SK-N-SH (cell line): ENCODE data around the gene MRPS35. TPM values are rescaled to one million over a fixed set of nuclear protein-coding genes. Genes with fewer than 3 reads are reported as not detected.

Experiments
- CTCF ChIA-PET: fragments of 300-600, 350-600 bp; formaldehyde crosslinking; extraction: SDS; loops from one replicate; lab custom pipeline; 2021; lab: Yijun Ruan, JAX
- POLR2A ChIA-PET: fragments of 350-600 bp; sonication (Branson Sonifier 250); formaldehyde crosslinking; extraction: SDS; loops from one replicate; lab custom pipeline; 2020; ENCODE audit warnings: antibody characterized with exemption, inconsistent platforms; lab: Yijun Ruan, JAX
- DNase-seq: peaks from one replicate; pipeline ENCODE4 v3.0.0; 2012
- H2AFZ ChIP-seq: fragments of 200-600 bp; sonication (generic); 2 replicates; pipeline ENCODE4 v1.8.1; 2016; ENCODE audit warnings: antibody characterized with exemption, mild to moderate bottlenecking, low read depth
- H3F3A ChIP-seq: fragments of 200-600 bp; sonication (generic); replicated peaks from 2 replicates; pipeline ENCODE3; 2016; ENCODE audit warnings: antibody characterized with exemption, mild to moderate bottlenecking; ENCODE audit not compliant: insufficient read depth
- H3K27ac ChIP-seq, 2 experiments: fragments of 200-500 bp in 1 of 2; fragments of 200-600 bp in 1 of 2; sonication (Bioruptor generic) in 1 of 2; sonication (generic), shearing (Covaris generic) in 1 of 2; 2 replicates each; pipeline versions ENCODE4 v1.5.1 to v1.6.1; 2014 to 2016; ENCODE audit warnings: low read depth in 2 of 2, inconsistent platforms in 1 of 2, low read length in 1 of 2, mild to moderate bottlenecking in 1 of 2, mixed read lengths in 1 of 2
- H3K27me3 ChIP-seq: fragments of 200-600 bp; sonication (generic), shearing (Covaris generic); 2 replicates; pipeline ENCODE4 v1.6.1; 2016; ENCODE audit warnings: mixed run types; ENCODE audit not compliant: insufficient read depth
- H3K36me3 ChIP-seq, 2 experiments: fragments of 200-500 bp in 1 of 2; fragments of 200-600 bp in 1 of 2; sonication (Bioruptor generic) in 1 of 2; sonication (generic) in 1 of 2; replicated peaks in 1 of 2; 2 replicates each; pipeline versions ENCODE3 to v1.5.1; 2014 to 2016; ENCODE audit warnings: low read length in 1 of 2, mild to moderate bottlenecking in 1 of 2; ENCODE audit not compliant: insufficient read depth in 2 of 2, control insufficient read depth in 1 of 2
- H3K4me1 ChIP-seq, 2 experiments: fragments of 200-500 bp in 1 of 2; fragments of 200-600 bp in 1 of 2; sonication (Bioruptor generic) in 1 of 2; sonication (generic), shearing (Covaris generic) in 1 of 2; 2 replicates each; pipeline versions ENCODE4 v1.5.1 to v1.6.1; 2014 to 2016; ENCODE audit warnings: low read depth in 1 of 2, low read length in 1 of 2, mixed run types in 1 of 2; ENCODE audit not compliant: insufficient read depth in 2 of 2, control insufficient read depth in 1 of 2
- H3K4me2 ChIP-seq: fragments of 200-600 bp; sonication (generic), shearing (Covaris generic); 2 replicates; pipeline ENCODE4 v1.6.1; 2017; ENCODE audit warnings: mixed run types
- H3K4me3 ChIP-seq, 2 experiments: fragments of 200-500 bp in 1 of 2; fragments of 200-600 bp in 1 of 2; sonication (Bioruptor generic) in 1 of 2; sonication (generic), shearing (Covaris generic) in 1 of 2; 2 replicates each; pipeline versions ENCODE4 v1.5.1 to v1.8.1; 2014 to 2016; ENCODE audit warnings: low read depth in 2 of 2, inconsistent platforms in 1 of 2, low read length in 1 of 2, mild to moderate bottlenecking in 1 of 2, mixed read lengths in 1 of 2, moderate library complexity in 1 of 2
- H3K79me2 ChIP-seq: fragments of 200-600 bp; sonication (generic); 2 replicates; pipeline ENCODE4 v1.8.1; 2017; ENCODE audit warnings: mild to moderate bottlenecking; ENCODE audit not compliant: insufficient read depth
- H3K9ac ChIP-seq: fragments of 200-600 bp; sonication (generic); 2 replicates; pipeline ENCODE4 v1.6.1; 2017; ENCODE audit warnings: mixed run types
- H3K9me2 ChIP-seq: fragments of 200-600 bp; sonication (generic); 2 replicates; pipeline ENCODE4 v1.6.1; 2017; ENCODE audit warnings: mixed run types
- H3K9me3 ChIP-seq: fragments of 200-600 bp; sonication (generic); 2 replicates; pipeline ENCODE4 v1.6.1; 2017; ENCODE audit warnings: mixed run types, mild to moderate bottlenecking, moderate library complexity
- H4K20me1 ChIP-seq: fragments of 200-600 bp; sonication (generic); 2 replicates; pipeline ENCODE4 v1.6.1; 2017; ENCODE audit warnings: mild to moderate bottlenecking, mixed run types; ENCODE audit not compliant: insufficient read depth
- EP300 ChIP-seq, 2 experiments: IDR thresholded peaks; 2 replicates each; pipeline versions ENCODE4 v1.4.0 to v1.6.1; 2012; ENCODE audit warnings: borderline replicate concordance in 1 of 2, low read depth in 1 of 2, low read length in 1 of 2
- FOXJ3 ChIP-seq: sonication (generic); formaldehyde crosslinking; IDR thresholded peaks from 2 replicates; pipeline ENCODE4 v1.5.1; 2020; ENCODE audit warnings: mild to moderate bottlenecking, missing genetic modification reagents
- FOXM1 ChIP-seq: IDR thresholded peaks from 2 replicates; pipeline ENCODE4 v1.4.0; 2012; ENCODE audit warnings: low read depth, mild to moderate bottlenecking
- GATA2 ChIP-seq: sonication (generic); formaldehyde crosslinking; IDR thresholded peaks from 2 replicates; pipeline ENCODE4 v1.5.0; 2020; ENCODE audit warnings: mild to moderate bottlenecking, missing genetic modification reagents
- MEF2A ChIP-seq: IDR thresholded peaks from 2 replicates; pipeline ENCODE4 v1.4.0; 2012; ENCODE audit warnings: low read depth, borderline replicate concordance
- NFIC ChIP-seq: IDR thresholded peaks from 2 replicates; pipeline ENCODE4 v1.4.0; 2012; ENCODE audit warnings: borderline replicate concordance
- RCOR1 ChIP-seq: fragments of 150-350 bp; IDR thresholded peaks from 2 replicates; pipeline ENCODE4 v1.6.1; 2017; ENCODE audit warnings: antibody characterized with exemption, low read length
- RXRA ChIP-seq: IDR thresholded peaks from 2 replicates; pipeline ENCODE4 v1.4.0; 2012; ENCODE audit warnings: low read depth, mild to moderate bottlenecking, borderline replicate concordance
- TEAD4 ChIP-seq: IDR thresholded peaks from 2 replicates; pipeline ENCODE4 v1.4.0; 2012; ENCODE audit warnings: mild to moderate bottlenecking, borderline replicate concordance; ENCODE audit not compliant: insufficient read depth
- USF1 ChIP-seq: IDR thresholded peaks from 2 replicates; pipeline ENCODE4 v1.4.0; 2012; ENCODE audit warnings: low read depth, borderline replicate concordance
- ZBTB33 ChIP-seq: IDR thresholded peaks from 2 replicates; pipeline ENCODE4 v1.4.0; 2012; ENCODE audit warnings: low read depth, borderline replicate concordance
- WGBS: methylation state at CpG from one replicate; pipeline ENCODE4 v1.1.6; 2017; ENCODE audit warnings: low lambda C conversion rate; 5-methylcytosine and 5-hydroxymethylcytosine counted together
- polyA plus RNA-seq, 3 experiments: library from polyadenylated mRNA; depleted of rRNA; stranded (reverse); fragments of >200 nt; gene quantifications; 2 replicates each; pipeline ENCODE4 v1.2.3, GENCODE V29; 2012
- TF ChIP-seq, protein P1 (sequence below): fragments of 150-350 bp; IDR thresholded peaks from 2 replicates; pipeline ENCODE4 v1.6.1; 2016; ENCODE audit warnings: mild to moderate bottlenecking, low read depth, low read length
- TF ChIP-seq, protein P2 (sequence below): IDR thresholded peaks from 2 replicates; pipeline ENCODE4; 2012

Gene MRPS35
- polyA plus RNA-seq, 1 of the 3 experiments (the other 2 are of a cell fraction) = 32.4 TPM

- H3K27me3 ChIP-seq = no peaks in the 10 kb centered on the region
- H3F3A ChIP-seq = peaks cover 7% of the 10 kb centered on the region
- CTCF ChIA-PET = no interaction called here
Observed at GRCh38 chr12:27800819-27801218, 90.2 kb downstream of the MRPS35 start.

More at GRCh38 chr12:27800819-27801218, 90.2 kb downstream of the MRPS35 start:
- no peaks in the 10 kb centered on the region for H3K9me2 ChIP-seq
- no peak overlapping the region for H3K9ac ChIP-seq
- no peaks in the 10 kb centered on the region for H3K9me3 ChIP-seq
- 0 out of 2 replicates have a peak, but pooled peaks cover 7% of the 10 kb centered on the region for H3K79me2 ChIP-seq
- H2AFZ ChIP-seq = no peak overlapping the region
- POLR2A ChIA-PET = interaction anchor here (1.4 kb wide), 1 partner anchor 21 kb away, joined by 3 read pairs; the partner anchor contains the start of genes KLHL42 and MANSC4
- TF ChIP-seq FOXJ3 (CRISPR knock-in tag) = no peak
- no peak for TF ChIP-seq TEAD4
- no peak for TF ChIP-seq MEF2A
- no peak for TF ChIP-seq NFIC
- no peak for TF ChIP-seq GATA2 (CRISPR knock-in tag)
- TF ChIP-seq USF1 = no peak
- TF ChIP-seq FOXM1 = no peak
- no peak for TF ChIP-seq ZBTB33
- TF ChIP-seq, protein P1, sequence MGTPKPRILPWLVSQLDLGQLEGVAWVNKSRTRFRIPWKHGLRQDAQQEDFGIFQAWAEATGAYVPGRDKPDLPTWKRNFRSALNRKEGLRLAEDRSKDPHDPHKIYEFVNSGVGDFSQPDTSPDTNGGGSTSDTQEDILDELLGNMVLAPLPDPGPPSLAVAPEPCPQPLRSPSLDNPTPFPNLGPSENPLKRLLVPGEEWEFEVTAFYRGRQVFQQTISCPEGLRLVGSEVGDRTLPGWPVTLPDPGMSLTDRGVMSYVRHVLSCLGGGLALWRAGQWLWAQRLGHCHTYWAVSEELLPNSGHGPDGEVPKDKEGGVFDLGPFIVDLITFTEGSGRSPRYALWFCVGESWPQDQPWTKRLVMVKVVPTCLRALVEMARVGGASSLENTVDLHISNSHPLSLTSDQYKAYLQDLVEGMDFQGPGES = no peak
- TF ChIP-seq, protein P2, sequence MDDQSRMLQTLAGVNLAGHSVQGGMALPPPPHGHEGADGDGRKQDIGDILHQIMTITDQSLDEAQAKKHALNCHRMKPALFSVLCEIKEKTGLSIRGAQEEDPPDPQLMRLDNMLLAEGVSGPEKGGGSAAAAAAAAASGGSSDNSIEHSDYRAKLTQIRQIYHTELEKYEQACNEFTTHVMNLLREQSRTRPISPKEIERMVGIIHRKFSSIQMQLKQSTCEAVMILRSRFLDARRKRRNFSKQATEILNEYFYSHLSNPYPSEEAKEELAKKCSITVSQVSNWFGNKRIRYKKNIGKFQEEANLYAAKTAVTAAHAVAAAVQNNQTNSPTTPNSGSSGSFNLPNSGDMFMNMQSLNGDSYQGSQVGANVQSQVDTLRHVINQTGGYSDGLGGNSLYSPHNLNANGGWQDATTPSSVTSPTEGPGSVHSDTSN = no peak
- no peak for TF ChIP-seq RXRA
- TF ChIP-seq EP300 (IDR thresholded peaks at IDR 0.05; ENCODE audit: borderline replicate concordance in 1 of 2, low read depth in 1 of 2, low read length in 1 of 2) = no peak
- TF ChIP-seq RCOR1 = no peak
- 94% methylated on average over 3 of the region's 3 CpGs for WGBS
- H3K4me3 ChIP-seq = no peak overlapping the region
- no peak for DNase-seq
- no peak overlapping the region for H3K4me2 ChIP-seq
- peaks cover 32 to 46% of the 10 kb centered on the region in 2 experiments for H3K36me3 ChIP-seq
- no peaks in the 10 kb centered on the region for H3K4me1 ChIP-seq
- no peaks in the 10 kb centered on the region for H4K20me1 ChIP-seq
- no peak overlapping the region for H3K27ac ChIP-seq
